GM12892 (cell line): Measurements from ENCODE around the gene OR52H1. TPM values are rescaled to one million over a fixed set of nuclear protein-coding genes. Genes with fewer than 3 reads are reported as not detected.
"Not testable (repeated sequence)": the region's sequence is repeated elsewhere in the genome, so short reads cannot be mapped to it uniquely, and the experiment has no call there.

Experiments used
- DNase-seq: peaks from one replicate; pipeline ENCODE4 v3.0.0; 2011; ENCODE audit not compliant: insufficient read length
- FAIRE-seq: peaks from 2 replicates; lab custom pipeline; 2011; peaks lifted over from hg19 to GRCh38; lab: Jason Lieb, UNC
- POLR2A ChIP-seq: IDR thresholded peaks from 2 replicates; pipeline ENCODE4 v1.6.1; 2011; ENCODE audit warnings: low read depth, low read length, control low read depth
- POLR2AphosphoS5 ChIP-seq: IDR thresholded peaks from 2 replicates; pipeline ENCODE4 v1.6.1; 2011; ENCODE audit warnings: low read depth, low read length, control low read depth
- TAF1 ChIP-seq: IDR thresholded peaks from 2 replicates; pipeline ENCODE4 v1.6.1; 2011; ENCODE audit warnings: low read depth, mild to moderate bottlenecking, control low read depth, low read length, borderline replicate concordance
- polyA plus RNA-seq: library from polyadenylated mRNA; unstranded; fragments of >200 nt; gene quantifications from one replicate; pipeline ENCODE4 v1.2.1, GENCODE V29; 2012; ENCODE audit warnings: missing spikeins, inconsistent platforms; ENCODE audit not compliant: missing spikeins

Gene OR52H1
- polyA plus RNA-seq: not detected

DNA sequence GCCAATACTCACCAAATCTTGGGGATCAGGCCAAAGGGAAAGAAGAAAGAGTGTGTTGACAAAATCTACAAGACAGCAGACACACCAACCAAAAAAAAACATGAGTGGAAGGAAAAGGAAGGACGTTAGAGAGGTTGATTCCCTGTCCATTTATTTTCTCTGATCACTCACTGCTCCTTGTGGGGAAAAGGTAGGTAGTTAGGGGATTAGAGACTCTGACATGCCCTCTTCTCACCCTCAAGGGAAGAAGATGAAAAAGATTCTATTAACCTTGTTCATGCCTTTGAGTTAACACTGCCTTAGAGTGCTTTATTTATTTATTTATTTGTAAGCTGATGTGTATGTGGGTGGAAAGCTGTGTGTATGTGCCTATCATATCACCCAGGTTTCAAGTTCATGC, at the start of gene OR52H1:
OR52H1 (minus strand) TSS at position 101 of the 400 bp plus-strand sequence. CDS start 3,035 bp downstream, outside the sequence.
- TF ChIP-seq TAF1 (no peak), POLR2AphosphoS5 (no peak), POLR2A (no peak)
- no peak for DNase-seq
- no peak for FAIRE-seq

DNA sequence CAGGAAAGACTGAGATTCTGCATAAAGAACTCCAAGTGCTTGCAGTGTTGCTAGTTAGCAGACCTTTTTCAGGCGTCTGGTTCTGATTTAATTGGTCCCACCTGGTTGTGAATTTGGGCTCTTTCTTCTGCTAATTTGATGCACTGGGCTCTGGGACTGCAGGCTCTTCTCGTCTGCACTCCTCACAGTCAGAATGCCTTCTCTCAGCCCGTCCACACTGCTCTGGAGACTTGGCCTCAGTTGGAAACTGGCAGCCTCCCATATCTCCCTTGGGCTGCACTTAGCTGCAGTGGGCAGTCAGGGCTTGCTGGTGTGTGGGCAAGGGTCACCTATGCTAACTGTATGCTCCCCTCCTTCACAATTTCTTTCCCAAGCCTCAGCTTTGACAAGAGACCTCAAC, 49.6 kb upstream of the OR52H1 start:
- no peak for FAIRE-seq
- no peak for DNase-seq
- TF ChIP-seq TAF1: no peak
- TF ChIP-seq POLR2A: no peak
- no peak for TF ChIP-seq POLR2AphosphoS5

DNA sequence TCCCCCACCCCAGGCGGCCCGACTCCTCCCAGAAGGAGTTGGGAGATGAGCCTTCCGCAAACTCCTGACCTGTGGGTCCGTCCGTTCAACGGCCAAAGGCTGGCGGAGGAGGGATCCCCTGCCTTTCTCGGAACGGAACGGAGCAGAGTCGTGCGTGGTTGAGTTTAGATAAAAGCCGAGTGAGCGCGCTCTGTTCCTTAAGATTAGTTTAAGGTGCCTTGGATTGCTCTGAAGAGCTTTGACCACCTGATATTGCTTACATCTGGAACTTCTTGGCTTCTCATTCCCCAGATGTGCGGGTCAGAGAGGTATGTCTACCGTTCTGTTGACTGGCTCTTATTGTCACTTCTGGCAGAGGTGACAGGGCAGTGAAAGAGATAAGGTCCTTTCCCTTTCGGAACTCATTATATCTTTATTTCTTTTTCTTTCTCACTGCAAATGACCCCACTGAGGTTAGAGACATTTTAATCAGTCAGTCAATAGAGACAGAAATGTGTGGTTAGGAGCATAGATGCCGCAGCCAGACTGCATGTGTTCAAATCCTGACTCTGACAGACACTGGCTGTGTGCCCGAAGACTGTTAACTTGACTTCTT, 48.4 kb upstream of the OR52H1 start, which contains the start of gene TRIM6:
TRIM6 (plus strand) TSS at position 31 of the 595 bp plus-strand sequence; CDS start at position 292, 261 bp downstream.
- TF ChIP-seq TAF1: no peak
- TF ChIP-seq POLR2AphosphoS5: no peak
- no peak for TF ChIP-seq POLR2A
- FAIRE-seq (no peak), DNase-seq (no peak)

DNA sequence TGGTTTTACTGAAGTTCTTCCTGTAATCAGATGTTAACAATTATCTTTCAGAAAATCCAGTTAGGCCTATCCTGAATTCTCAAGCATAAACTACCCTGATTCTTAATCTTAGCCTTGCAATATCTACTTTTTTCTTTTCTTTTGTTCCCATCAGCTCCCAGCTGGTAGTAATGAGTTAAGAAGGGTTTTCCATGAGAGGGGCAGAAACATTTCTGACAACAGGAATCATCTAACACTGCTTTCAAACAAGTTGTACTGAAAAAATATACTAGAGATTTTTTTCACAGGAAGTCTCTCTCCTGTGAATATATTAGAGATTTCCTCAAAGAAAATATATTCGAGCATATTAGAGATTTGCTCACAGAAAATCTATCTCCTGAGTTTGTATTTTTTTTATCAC, 44.8 kb upstream of the OR52H1 start:
- TF ChIP-seq TAF1 (no peak), POLR2AphosphoS5 (no peak), POLR2A (no peak)
- FAIRE-seq: no peak

DNA sequence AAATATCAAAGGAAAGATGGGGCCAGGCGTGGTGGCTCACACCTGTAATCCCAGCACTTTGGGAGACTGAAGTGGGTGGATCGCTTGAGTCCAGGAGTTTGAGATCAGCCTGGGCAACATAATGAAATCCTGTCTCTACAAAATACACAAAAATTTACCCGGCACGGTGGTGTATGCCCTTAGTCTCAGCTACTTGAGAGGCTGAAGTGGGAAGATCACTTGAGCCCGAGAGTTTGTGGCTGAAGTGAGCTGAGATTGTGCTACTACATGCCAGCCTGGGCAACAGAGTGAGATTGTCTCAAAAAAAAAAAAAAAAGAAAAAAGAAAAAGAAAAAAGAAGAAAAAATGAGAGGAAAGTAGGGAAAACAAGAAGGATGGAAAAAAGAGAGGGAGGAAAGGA, 44.3 kb upstream of the OR52H1 start:
- TF ChIP-seq TAF1 (no peak), POLR2A (no peak), POLR2AphosphoS5 (no peak)
- FAIRE-seq (no peak), DNase-seq (no peak)

More for the DNA sequence above, 44.8 kb upstream of the OR52H1 start:
- no peak for DNase-seq

DNA sequence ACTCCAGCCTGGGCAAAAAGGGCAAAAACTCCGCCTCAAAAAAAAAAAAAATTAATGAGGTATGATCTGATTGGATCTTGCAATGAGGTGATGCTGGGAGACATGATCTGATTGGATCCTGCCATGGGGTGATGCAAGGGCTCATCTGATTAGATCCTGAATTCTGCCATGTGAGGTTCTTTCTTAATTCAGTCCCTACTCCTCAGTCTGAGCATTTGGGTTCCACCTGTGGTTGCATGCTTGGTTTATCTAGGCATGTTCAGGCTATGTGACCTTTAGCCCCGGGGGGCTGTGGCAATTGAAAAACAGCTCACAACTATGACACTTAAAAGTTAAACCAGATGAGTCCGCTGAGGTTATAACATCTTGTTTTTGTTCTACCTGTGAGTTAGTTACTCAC, 43.3 kb upstream of the OR52H1 start:
- TF ChIP-seq POLR2AphosphoS5: no peak
- no peak for TF ChIP-seq POLR2A
- TF ChIP-seq TAF1: no peak
- FAIRE-seq: no peak
- DNase-seq: no peak

DNA sequence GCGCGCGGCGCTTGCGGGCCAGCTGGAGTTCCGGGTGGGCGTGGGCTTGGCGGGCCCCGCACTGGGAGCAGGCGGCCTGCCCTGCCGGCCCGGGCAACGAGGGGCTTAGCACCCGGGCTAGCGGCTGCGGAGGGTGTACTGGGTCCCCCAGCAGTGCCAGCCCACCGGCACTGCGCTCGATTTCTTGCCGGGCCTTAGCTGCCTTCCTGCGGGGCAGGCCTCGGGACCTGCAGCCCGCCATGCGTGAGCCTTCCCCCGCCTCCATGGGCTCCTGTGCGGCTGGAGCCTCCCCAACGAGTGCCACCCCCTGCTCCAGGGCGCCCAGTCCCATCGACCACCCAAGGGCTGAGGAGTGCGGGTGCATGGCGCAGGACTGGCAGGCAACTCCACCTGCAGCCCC, 41.6 kb upstream of the OR52H1 start:
- not testable (repeated sequence) for FAIRE-seq, DNase-seq

DNA sequence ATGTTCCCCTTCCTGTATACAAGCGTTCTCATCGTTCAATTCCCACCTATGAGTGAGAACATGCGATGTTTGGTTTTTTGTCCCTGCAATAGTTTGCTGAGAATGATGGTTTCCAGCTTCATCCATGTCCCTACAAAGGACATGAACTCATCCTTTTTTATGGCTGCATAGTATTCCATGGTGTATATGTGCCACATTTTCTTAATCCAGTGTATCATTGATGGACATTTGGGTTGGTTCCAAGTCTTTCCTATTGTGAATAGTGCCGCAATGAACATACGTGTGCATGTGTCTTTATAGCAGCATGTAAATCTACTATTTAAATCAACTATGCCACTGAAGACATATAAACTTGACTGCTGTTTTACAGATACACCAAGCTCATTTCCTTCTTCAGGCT, 36.1 kb upstream of the OR52H1 start:
- FAIRE-seq, DNase-seq: not testable (repeated sequence)

DNA sequence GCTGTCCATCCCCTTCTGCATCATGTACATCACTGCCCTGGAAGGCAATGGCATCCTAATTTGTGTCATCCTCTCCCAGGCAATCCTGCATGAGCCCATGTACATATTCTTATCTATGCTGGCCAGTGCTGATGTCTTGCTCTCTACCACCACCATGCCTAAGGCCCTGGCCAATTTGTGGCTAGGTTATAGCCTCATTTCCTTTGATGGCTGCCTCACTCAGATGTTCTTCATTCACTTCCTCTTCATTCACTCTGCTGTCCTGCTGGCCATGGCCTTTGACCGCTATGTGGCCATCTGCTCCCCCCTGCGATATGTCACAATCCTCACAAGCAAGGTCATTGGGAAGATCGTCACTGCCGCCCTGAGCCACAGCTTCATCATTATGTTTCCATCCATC, 32.7 kb upstream of the OR52H1 start:
- FAIRE-seq (no peak), DNase-seq (no peak)

DNA sequence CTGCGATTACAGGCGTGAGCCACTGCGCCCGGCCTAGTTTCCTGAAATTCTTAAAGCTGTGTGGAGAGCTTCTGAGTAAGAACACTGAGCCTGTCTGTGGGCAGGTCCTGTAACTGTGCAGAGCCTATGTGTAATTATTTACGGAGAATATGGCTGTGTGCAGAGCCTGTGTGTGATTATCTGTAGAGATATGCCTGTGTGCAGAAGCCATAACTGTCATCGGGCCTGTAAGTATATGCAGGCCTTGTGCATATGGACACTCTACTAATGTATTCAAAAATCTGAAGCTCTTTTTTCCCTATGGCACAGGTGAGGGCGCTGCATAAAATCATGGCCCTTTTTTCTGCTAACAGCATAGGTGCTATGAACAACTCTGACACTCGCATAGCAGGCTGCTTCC, 32.2 kb upstream of the OR52H1 start, which contains the start of gene OR52B6:
OR52B6 (plus strand) TSS at position 301 of the 400 bp plus-strand sequence; CDS start at position 301, 0 bp downstream.
- no peak for DNase-seq

More for the DNA sequence above, 32.7 kb upstream of the OR52H1 start:
- TF ChIP-seq POLR2AphosphoS5 (no peak), POLR2A (no peak), TAF1 (no peak)

DNA sequence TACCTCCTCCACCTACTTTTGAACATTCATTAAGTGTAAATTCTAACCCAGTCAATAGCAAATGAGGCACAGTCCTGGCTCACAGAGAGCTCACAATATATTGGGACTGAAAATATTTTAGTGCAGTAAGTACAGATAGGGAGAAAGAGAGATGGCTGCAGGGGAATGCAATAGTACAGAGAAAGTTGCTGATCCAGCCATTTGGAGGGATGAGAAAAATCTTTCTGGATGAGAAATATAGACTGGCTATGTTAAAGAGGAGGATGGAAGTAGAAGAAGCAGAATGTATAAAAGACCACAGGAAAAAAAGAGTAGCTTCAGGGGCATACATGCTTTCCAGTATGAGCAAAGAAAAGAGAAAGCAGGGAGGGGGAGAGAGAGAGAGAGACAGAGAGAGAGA, 28.8 kb upstream of the OR52H1 start:
- no peak for DNase-seq
- TF ChIP-seq POLR2A: no peak
- no peak for TF ChIP-seq TAF1
- TF ChIP-seq POLR2AphosphoS5: no peak
- no peak for FAIRE-seq

More for the DNA sequence above, 32.2 kb upstream of the OR52H1 start, which contains the start of gene OR52B6:
- no peak for FAIRE-seq
- no peak for TF ChIP-seq TAF1
- TF ChIP-seq POLR2AphosphoS5: no peak

DNA sequence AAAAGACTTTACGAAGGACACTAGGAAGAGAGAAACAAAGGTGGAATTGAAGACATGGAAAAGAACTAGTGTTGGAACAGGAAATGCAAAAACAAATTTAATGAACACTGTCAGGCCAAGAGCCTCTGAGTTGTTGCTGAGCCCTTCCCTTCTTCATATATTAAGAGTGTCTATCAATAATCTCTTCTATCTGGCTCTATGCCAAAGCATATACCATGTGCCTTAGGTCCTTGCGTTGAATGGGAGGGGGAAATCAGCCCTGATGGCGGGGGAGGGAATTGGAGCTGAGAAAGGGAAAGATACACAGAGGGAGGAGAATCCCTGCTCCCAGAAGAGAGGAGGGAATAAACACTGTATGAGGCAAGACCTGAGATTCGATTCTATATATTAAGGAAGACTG, 26.8 kb upstream of the OR52H1 start:
- no peak for DNase-seq

More for the DNA sequence above, 26.8 kb upstream of the OR52H1 start:
- no peak for TF ChIP-seq POLR2A
- TF ChIP-seq POLR2AphosphoS5: no peak
- TF ChIP-seq TAF1: no peak
- no peak for FAIRE-seq
